Thymus (tissue), 11 donors: Measurements from ENCODE around the gene ASTN2. TPM values are rescaled to one million over a fixed set of nuclear protein-coding genes. Genes with fewer than 3 reads are reported as not detected.

Experiments used
- DNase-seq, 9 donors: peaks; one replicate each; pipeline ENCODE4 v3.0.0-alpha.2; 2013; ENCODE audit warnings: low spot score in 9 of 9, low read depth in 6 of 9, missing footprints in 1 of 9
- H3K27ac ChIP-seq, 2 donors: one replicate each; pipeline ENCODE4 v1.5.1; 2013; ENCODE audit warnings: control low read depth in 1 of 2, low read depth in 1 of 2, low read length in 1 of 2, mild to moderate bottlenecking in 1 of 2, moderate library complexity in 1 of 2
- H3K27me3 ChIP-seq, 2 donors: one replicate each; pipeline ENCODE4 v1.5.1; 2013; ENCODE audit warnings: low read length in 1 of 2; ENCODE audit not compliant: control insufficient read depth in 2 of 2, insufficient read depth in 1 of 2
- H3K36me3 ChIP-seq, 2 donors: one replicate each; pipeline ENCODE4 v1.5.1; 2013; ENCODE audit warnings: low read length in 1 of 2, mild to moderate bottlenecking in 1 of 2, moderate library complexity in 1 of 2; ENCODE audit not compliant: control insufficient read depth in 2 of 2, insufficient read depth in 2 of 2
- H3K4me1 ChIP-seq, 2 donors: one replicate each; pipeline ENCODE4 v1.5.1; 2013; ENCODE audit warnings: low read length in 2 of 2; ENCODE audit not compliant: control insufficient read depth in 2 of 2, insufficient read depth in 2 of 2
- H3K4me3 ChIP-seq, 2 donors: one replicate each; pipeline ENCODE4 v1.5.1; 2013; ENCODE audit warnings: low read length in 2 of 2, control low read depth in 1 of 2, mild to moderate bottlenecking in 1 of 2
- H3K9me3 ChIP-seq, 2 donors: one replicate each; pipeline ENCODE4 v1.5.1; 2013; ENCODE audit warnings: low read length in 1 of 2, mild to moderate bottlenecking in 1 of 2; ENCODE audit not compliant: control insufficient read depth in 2 of 2, insufficient read depth in 1 of 2
- WGBS: extraction: QIAGEN DNeasy Blood & Tissue Kit; methylation state at CpG from one replicate; pipeline ENCODE4 v1.1.7; 2013; 5-methylcytosine and 5-hydroxymethylcytosine counted together
- polyA plus RNA-seq: library from polyadenylated mRNA; stranded (reverse); fragments of 200-250 nt; gene quantifications from one replicate; pipeline ENCODE4 v1.2.3, GENCODE V29; 2013
- total RNA-seq: library from RNA; stranded (reverse); fragments of 120-200 nt; gene quantifications from one replicate; pipeline ENCODE4 v1.2.4, GENCODE V29; 2013
- donor health status: healthy.

Gene ASTN2
- total and polyA plus RNA-seq, 2 donors, result 5.8 to 5.9 TPM

DNA sequence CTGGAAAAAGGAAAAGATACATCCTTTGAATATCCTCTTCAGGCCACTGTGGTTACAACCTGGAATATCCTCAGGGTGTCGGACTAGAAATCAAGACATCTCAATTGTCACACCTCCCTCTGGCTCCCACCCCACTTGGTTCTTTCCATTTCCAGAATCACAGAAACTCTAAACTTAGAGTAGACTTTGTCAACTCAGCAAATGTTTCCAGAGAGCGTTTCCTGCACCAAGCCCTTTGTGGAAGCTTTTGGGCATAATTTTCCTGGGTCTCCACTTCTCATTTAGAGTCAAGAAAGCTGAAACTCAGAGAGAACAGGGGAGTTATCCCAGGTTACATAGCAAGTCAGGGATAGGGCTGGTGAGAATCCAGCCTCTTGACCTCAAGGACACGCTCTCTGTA is 108.8 kb downstream of the ASTN2 start:
- no peaks in the 10 kb centered on the region for H3K9me3 ChIP-seq
- H3K4me3 ChIP-seq, result no peak overlapping the region
- no peaks in the 10 kb centered on the region for H3K36me3 ChIP-seq
- WGBS, result 90% methylated on average over 3 of the region's 3 CpGs
- DNase-seq, result no peak
- H3K27ac ChIP-seq, result no peak overlapping the region
- H3K4me1 ChIP-seq, result no peaks in the 10 kb centered on the region
- no peaks in the 10 kb centered on the region for H3K27me3 ChIP-seq

DNA sequence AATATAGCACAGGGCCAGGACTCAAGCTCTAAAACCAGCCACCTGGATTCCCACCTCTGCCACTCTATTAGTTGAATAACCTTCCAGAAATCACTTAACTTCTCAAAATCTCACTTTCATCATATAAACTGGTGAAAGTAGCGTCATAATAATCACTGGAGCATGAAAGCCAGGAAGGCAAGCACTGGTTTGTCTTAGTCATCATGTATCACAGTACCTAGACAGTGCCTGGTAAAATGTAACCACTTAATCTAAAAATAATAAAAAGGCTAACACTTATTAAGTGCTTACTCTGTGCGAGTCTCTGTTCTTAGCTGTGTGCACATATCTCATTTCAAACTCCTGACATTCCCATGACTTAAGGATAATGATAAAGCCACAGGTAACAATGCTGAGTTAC is 109.4 kb downstream of the ASTN2 start:
- no peak for DNase-seq
- Histone ChIP-seq H3K27me3 (no peaks in the 10 kb centered on the region), H3K27ac (no peak overlapping the region), H3K36me3 (no peaks in the 10 kb centered on the region), H3K4me3 (no peak overlapping the region), H3K9me3 (no peaks in the 10 kb centered on the region), H3K4me1 (no peaks in the 10 kb centered on the region)
- WGBS, result 93% methylated on average over 2 of the region's 2 CpGs

DNA sequence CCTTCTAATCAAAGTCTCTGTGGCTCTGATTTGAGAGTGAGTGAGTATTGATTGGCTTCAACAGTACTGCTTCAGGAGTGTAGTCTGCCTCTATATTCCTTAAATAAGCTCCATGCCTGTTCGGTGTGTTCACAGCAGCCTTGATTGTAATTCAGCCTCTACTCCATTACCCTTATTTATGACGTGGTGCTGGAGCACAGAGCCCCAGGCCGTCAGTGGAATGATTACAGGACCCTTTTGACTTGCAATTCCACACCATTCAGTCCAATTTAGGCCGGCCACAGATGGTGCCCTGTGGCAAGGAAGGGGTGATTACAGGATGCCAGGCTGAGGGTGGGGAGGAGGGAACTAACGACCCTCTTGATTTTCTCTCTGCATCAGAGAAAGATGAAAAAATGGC is 110.3 kb downstream of the ASTN2 start:
- no peak overlapping the region for H3K27ac ChIP-seq
- H3K9me3 ChIP-seq, result no peaks in the 10 kb centered on the region
- no peak overlapping the region for H3K4me3 ChIP-seq
- H3K27me3 ChIP-seq, result no peaks in the 10 kb centered on the region
- no peak for DNase-seq
- H3K4me1 ChIP-seq, result no peaks in the 10 kb centered on the region
- H3K36me3 ChIP-seq, result no peaks in the 10 kb centered on the region
- WGBS, result 68% methylated on average over 5 of the region's 5 CpGs

DNA sequence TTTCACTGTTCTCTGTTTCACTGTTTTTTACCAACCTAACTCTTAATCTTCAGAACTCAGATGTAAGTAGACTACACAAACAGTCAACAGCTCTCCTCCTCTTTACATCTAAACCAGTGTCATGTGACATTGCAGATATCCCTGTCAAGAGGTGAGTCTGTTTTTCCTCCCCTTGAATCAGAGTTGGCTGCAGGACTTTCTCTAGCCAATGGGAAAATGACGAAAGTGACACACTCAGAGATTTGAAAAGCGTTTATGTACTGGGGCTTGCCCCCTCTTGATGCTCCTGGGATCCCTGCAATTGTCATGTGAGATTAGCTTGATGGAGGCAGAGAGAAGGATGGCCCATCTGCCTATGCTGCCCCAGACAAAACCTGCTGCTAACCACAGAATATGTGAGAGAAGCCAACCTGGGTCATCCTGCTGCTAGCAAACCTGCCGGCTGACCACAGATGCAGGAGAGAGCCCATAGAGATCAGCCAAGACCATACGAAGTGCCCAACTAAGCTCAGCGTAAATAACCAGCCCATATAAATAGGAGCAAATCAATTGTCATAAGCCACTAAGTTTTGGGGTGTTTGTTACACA is 111.1 kb downstream of the ASTN2 start:
- Histone ChIP-seq H3K27me3 (no peaks in the 10 kb centered on the region), H3K36me3 (no peaks in the 10 kb centered on the region), H3K4me1 (no peaks in the 10 kb centered on the region), H3K4me3 (no peak overlapping the region), H3K9me3 (no peaks in the 10 kb centered on the region), H3K27ac (no peak overlapping the region)
- 90% methylated on average over 5 of the region's 5 CpGs for WGBS
- DNase-seq, result no peak

DNA sequence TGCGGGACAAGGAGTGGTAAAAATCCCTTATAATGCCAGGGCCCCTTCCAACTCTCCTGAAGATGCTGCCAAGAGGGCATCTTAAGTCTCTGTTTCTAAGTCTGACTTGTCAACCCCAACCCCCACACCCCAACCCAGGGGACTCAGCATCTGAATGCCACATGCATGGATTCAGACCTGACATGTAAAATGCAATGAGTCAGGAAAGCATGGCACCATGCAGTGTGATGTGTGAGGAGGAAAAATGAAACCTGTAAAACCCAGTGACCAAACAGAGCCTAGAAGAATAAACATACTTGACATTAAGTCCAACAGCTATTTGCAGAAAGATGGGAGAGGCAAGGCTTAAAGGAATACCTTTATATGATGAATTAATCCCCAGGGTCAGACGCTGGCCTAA is 112.4 kb downstream of the ASTN2 start:
- Histone ChIP-seq H3K27ac (no peak overlapping the region), H3K36me3 (no peaks in the 10 kb centered on the region), H3K27me3 (no peaks in the 10 kb centered on the region), H3K9me3 (no peaks in the 10 kb centered on the region), H3K4me1 (no peaks in the 10 kb centered on the region), H3K4me3 (no peak overlapping the region)
- no peak for DNase-seq
- 91% methylated on average over 2 of the region's 2 CpGs for WGBS

DNA sequence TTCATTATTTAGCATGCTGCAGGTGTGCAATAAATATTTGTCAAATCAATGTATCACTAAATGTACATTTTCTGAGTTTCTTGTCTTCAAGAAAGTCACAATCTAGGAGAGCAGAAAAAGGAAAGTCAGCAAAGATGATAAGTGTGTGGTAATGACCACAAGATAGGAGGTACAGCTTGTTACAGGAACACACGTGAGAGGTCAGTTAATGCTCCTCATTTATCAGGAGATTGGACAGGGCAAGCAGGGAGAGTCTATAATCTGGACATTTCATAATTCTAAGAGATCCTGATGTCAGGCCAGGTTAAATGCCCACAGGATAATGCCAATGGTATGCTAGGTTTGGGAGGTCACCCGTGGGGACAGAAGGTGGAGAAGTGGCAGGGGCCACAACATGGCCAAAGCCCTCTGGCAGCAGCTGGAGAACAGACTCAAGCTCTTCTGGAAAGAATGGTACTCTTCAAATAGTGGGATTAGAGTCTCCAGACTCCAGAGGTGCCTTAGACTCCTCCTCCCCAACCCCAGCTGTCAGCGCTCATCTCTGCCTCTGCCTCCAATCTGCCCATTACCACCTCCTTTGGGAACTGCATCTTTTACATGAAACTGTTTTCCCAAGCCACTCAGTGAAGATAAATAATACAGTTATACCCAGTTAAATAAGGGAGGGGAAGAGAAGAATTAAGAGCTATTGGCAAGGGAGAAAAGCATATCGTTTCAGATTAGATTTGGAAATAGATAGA is 114.3 kb downstream of the ASTN2 start:
- Histone ChIP-seq H3K4me1 (no peaks in the 10 kb centered on the region), H3K9me3 (no peaks in the 10 kb centered on the region), H3K27me3 (no peaks in the 10 kb centered on the region), H3K36me3 (no peaks in the 10 kb centered on the region), H3K4me3 (no peak overlapping the region), H3K27ac (no peak overlapping the region)
- WGBS, result 74% methylated on average over 4 of the region's 4 CpGs
- DNase-seq, result no peak

DNA sequence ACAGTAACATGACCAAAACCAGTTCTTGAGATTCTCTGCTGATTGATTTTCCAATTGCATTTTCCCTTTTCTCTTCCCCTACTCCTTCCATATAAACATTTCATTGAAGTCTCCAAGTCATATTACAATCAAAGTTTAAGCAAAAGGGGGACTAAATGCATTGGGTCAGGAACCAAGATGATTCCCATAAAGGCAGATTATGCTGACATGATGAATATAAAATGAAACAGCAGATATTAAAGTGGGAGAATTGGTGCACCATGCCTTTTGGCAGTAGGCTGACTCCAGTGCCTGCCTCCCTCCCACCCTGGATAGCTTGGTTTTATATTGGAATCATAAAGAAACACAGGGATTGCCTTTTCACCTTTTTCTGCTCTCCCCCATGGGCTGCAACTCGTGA is 118.4 kb downstream of the ASTN2 start:
- H3K27me3 ChIP-seq, result no peaks in the 10 kb centered on the region
- no peak overlapping the region for H3K27ac ChIP-seq
- WGBS, result 66% methylated on average over 1 of the region's 1 CpG
- no peaks in the 10 kb centered on the region for H3K9me3 ChIP-seq
- no peak overlapping the region for H3K4me3 ChIP-seq
- H3K36me3 ChIP-seq, result no peaks in the 10 kb centered on the region
- DNase-seq, result no peak
- no peaks in the 10 kb centered on the region for H3K4me1 ChIP-seq

DNA sequence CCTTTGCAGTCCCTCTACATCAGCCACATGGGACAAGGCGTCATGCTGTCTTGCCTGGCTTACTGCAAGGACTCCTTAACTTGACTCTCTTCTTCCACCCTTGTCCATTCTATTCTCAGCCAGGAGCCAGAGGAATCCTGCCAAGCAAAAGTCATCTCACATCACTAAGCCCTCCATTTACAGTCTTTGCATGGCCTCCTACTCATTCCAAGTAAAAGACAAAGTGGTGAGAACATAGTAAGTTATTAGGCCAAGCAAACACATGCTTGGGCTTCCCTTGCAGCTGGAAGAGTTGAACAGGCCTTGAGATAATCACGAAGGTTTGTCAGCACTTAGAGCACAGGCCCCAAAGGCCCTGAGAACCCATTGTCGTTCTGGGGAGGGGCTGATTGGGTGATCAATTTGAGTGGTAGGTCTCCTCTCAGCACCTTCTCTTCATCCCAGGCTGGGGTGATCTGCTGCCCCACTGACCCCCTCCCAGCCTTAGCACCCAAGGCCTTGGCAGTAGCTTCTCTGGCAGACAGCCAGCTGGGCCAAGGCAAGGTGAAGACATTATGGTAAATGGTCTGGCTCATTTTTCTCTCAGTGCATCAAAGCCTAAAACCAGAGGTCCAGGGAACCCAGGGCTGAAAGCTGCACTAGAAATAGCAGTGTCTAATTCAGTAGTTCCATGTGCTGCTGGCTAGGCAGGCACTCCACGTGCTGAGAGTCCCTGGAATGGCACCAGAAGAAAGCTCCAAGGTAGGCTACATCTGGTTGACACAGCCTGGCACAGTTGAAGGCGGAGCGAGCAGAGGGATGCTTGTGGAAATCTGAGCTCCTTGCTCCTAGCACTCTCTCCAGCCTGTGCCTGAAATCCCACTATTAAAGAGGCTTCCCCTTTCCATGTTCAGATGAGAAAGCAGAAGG is 121.4 kb downstream of the ASTN2 start:
- Histone ChIP-seq H3K27ac (no peak overlapping the region), H3K4me1 (no peaks in the 10 kb centered on the region), H3K36me3 (no peaks in the 10 kb centered on the region), H3K4me3 (no peak overlapping the region), H3K9me3 (no peaks in the 10 kb centered on the region), H3K27me3 (no peaks in the 10 kb centered on the region)
- no peak for DNase-seq
- 87% methylated on average over 6 of the region's 6 CpGs for WGBS
